GOT3 (cell line): ENCODE results near the gene SFXN5.

Source experiments
- DNase-seq: peaks from one replicate; lab custom pipeline; 2025; ENCODE audit warnings: mixed read lengths; lab: John Stamatoyannopoulos, UW

Gene SFXN5

GRCh38 chr2:72975017-72975416 is 96.5 kb downstream of the SFXN5 start:
- DNase-seq = no peak

DNA sequence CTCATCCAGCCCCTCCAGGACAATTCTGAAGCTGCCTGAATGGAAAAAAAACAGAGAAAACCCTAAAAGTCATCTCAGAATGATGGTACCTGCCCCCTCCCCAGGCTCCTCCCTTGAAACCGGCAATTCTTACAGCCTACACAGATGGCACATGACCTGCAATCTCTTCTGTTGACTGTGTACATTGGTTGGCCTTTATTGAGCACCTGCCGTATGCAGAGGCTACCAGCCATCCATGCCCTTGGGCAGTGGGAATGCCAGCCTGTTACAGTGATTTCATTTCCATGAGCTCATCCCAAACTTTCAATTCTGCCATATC is 97.1 kb downstream of the SFXN5 start:
- no peak for DNase-seq

GRCh38 chr2:72973566-72974435 is 97.7 kb downstream of the SFXN5 start:
- DNase-seq = no peak

DNA sequence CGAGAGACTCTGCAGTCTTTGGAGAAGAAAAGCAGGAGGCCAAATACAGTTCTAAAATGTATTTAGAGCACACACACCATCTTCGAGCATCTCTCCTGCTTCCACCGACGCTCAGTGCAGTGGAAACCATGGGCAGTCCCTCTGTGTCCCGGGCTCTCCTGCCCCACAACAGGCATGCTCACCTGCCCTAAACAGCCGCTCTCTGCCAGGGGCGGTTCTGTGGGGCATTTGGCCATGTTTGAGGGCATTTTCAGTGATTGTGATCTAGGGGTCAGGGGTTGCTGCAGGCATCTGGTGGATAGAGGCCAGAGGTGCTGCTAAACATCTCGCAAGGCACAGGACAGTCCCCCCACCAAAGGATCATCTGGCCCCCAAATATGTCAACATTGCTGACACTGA is 98.4 kb downstream of the SFXN5 start:
- DNase-seq = no peak

DNA sequence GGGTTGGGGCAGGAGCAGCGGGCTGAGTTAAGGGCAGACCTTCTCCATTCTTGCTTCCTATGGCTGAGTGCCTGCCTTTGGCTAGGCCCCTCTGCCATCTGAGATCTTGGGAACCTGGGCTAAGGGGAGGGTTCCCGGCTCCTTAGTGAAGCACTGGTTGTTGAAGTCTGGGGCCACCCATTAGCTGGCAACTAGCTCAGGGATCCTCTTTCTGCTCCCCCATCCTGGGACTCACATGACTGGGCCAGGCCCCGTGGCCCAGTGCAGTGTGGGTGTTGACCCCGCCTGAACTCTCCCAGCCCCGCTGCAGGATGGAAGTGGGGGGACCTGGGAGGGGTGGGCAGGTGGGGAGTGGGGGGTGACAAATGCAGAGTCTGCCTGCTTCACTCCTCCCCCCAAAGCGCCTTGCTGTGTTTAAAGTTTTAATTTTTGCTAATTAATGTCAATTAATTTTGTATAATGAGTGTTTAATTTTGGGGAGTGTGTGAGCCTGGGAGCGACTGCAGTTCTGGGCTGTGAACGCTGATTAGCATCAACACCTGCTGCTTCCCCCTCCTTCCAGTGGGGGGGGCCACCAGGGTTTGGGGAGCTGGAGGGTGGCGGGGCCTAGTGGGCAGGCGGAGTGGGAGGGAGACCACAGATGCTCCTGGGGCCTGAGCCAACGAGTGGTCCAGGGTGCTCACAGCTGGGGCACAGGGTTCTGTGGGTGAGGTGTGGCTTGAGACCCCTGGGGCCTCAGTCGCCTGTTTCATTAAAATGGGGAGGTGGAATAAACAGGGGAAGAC is 99.0 kb downstream of the SFXN5 start:
- DNase-seq = no peak

GRCh38 chr2:72971036-72971435 is 100.5 kb downstream of the SFXN5 start:
- DNase-seq = no peak

- no peak for DNase-seq
These were observed 101.8 kb downstream of the SFXN5 start for GRCh38 chr2:72969706-72970105.

DNA sequence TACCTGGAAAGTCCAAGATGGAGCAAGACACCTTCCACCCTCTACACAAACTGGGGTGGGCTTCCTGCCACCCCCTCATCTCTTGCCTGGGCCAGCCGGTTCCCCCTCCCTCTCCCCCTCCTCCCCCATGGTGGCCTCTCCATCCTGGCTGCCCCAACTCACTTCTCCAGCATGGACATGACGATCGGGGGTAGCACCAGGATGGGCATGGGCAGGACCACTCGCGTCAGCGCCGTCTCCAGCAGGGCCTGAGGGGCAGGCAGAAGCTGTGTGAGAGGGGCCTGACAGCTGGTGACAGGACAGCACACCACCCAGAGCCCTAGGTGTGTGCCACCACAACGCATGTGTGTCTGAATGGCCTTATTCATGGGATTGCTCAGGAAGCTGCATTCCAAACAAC is 103.2 kb downstream of the SFXN5 start:
- DNase-seq = no peak

GRCh38 chr2:72965770-72966450 is 105.6 kb downstream of the SFXN5 start:
- DNase-seq = no peak

DNA sequence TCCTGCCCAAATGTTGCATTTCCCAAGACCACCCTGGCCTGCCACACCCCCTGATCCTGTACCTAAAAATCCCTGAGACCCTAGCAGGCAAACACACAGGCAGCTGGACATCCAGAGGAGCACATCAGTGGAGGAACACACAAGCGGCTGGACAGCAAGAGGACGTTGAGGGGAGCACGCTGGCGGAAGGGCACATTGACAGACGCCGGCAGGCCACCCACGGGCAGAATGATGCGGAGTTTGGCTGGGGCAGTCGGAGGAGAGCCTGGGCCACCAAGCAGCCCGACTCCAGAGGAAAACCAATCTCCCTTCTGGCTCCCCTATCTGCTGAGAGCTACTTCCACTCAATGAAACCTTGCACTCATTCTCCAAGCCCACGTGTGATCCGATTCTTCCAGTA is 106.5 kb downstream of the SFXN5 start:
- DNase-seq = no peak

DNA sequence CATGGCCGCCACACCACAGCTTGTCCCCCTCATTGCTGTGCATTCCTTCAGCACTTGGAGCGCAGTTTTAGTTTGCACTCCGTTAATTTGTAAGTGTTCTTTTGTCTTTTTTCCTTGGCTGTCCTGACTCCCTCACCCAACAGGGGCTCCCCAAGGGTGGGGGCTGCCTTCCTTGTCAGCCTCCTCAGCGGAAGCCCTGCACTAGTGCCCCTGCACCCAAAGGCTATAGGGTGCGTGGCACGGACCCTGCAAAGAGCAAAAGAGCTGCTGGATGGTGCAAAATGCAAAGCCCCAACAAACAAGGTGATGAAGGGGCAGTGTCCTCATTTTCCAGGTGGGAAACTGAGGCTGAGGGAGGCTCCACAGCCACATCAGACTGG is 107.4 kb downstream of the SFXN5 start:
- no peak for DNase-seq

- no peak for DNase-seq
These were observed 107.9 kb downstream of the SFXN5 start for GRCh38 chr2:72963423-72964145.

DNA sequence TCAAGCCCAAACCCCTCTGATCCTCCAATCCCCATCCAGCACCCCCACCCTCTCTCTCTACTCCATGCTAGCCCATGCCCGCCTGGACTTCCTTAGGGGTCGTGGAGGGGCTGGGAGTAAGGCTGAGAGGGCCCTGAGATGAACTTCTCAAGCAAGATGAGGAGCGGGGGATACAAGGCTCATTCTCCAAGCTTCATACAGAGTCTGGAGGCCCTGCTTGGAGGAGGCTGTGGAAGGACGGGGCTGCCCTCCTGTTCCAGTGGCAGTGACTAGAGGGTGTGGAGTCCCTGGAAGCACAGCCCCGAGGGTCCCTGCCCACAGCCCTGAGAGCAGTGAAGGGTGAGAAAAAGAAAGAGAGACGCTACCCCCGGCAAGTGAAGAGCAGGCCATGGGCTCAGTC is 108.6 kb downstream of the SFXN5 start:
- DNase-seq = no peak

DNA sequence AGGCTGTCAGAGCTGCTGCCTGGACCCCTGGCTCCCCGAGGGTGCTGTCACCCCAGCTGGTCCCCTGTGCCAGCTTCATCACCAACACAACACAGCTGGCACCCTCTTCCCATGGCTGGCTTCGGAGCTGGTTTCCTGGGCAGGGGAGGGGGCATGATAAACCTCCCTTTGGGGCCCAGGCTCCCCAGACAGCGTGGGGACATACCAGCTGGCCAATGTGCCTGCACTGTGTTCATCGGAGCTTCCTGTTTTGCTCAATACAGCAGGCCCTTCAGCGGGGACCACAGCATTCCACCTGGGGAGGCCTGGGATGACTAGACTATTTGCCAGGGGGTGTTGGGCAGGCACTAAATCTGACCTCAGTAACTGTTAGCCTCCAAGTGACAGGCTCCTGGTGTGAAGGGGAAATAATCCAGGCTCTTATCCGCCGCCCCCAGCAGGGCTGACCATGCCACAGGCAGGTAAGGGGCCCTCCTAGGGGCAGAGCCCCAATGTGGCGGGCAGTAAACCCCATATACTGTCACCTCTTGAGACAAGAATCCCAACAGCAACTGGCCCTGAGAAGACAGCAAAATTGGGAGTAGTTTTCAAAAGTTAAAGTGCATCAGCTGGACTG is 109.6 kb downstream of the SFXN5 start:
- no peak for DNase-seq

DNA sequence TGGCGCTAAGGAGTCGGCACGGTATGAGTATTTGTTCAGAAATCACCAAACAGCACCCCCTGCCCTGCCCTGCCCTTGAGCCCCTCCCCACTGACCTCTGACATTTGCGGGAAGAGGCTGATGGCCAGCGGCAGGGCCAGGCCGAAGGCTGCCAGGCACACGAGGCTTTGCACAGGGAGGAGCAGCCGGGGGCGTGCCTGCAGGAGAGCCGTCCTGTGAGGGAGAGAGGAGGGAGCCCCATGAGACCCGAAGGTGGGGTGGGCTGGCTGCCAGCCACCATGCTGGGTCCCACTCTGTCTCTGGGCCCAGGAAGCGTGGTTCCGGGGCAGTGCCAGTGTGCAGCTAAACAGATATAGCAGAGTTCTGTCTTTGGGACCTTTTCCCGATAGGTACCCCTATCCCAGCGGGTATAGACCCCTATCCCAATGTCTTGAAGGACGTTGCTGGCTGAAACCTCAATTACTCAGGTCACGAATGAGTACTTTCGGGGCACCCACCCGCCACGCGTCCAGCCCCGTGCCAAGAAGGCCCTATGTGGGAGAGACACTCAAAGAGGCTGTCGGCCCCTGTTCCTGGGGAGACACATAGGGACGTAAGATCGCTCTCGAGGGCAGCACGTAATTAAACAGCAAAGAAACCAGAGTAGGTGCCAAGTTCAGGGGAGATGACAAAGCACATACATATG is 110.3 kb downstream of the SFXN5 start:
- DNase-seq = no peak

DNA sequence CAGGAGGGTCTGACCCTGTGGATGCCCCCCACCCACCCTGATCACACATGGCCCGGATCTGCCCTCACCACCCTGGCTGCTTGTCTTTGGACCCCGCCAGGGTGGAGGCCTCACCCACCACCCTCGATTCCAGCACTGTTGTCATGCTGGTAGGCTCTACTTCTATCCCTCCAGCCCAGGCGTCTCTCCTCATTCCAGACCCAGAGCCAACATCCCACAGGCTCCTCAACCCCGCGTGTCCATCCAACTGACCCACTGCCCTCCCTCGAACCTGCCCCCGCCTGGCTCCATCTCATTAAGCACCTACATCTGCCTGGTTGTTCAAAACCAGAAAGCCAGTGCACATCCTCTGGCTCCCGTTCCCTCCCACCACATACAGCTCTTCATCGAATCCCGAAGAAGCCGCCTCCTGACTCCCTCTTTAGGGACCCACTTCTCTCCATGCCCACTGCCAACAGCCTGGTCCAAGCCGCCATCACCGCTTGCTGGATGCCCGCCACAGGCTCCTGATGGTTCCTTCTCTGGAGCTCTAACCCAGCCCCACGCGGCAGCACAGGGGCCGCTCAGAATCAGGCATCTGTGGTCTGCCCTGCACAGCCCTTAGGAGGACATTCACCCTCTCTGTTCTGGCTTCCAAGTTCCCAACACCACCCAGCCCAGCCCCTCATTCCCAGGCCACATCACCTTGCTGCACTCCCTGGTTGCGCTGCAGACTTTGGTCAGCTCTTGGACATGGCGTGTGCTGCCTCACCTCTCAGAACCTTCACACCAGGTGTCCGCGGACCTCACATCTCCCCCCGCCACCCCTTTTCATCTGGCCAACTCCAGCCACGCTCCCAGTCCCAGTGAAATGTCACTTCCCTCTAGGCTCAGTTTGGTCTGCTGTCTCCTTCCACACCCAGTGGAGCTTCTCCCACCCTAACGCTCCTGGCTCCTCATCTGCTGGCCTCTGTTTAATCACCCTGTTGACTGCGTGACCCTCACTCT is 111.2 kb downstream of the SFXN5 start:
- DNase-seq = no peak

DNA sequence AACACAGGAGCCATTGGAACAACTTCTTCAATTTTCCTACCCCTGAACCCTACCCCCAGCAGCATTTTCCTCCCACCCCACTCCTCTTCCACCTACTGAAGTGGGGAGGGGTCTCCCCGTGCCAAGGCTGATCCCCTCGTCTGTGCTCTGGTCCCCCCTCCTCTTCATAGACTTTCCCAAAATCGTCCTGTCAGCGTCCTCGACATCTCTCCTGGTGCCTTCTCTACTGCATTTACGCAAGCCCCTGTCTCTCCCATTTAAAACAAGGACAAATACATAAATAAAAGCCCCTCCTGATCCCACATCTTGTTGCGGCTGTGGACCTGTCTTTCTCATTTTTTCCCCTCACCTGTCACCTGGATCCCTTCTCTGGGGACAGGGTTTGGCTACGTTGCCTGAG is 112.0 kb downstream of the SFXN5 start:
- DNase-seq = no peak

DNA sequence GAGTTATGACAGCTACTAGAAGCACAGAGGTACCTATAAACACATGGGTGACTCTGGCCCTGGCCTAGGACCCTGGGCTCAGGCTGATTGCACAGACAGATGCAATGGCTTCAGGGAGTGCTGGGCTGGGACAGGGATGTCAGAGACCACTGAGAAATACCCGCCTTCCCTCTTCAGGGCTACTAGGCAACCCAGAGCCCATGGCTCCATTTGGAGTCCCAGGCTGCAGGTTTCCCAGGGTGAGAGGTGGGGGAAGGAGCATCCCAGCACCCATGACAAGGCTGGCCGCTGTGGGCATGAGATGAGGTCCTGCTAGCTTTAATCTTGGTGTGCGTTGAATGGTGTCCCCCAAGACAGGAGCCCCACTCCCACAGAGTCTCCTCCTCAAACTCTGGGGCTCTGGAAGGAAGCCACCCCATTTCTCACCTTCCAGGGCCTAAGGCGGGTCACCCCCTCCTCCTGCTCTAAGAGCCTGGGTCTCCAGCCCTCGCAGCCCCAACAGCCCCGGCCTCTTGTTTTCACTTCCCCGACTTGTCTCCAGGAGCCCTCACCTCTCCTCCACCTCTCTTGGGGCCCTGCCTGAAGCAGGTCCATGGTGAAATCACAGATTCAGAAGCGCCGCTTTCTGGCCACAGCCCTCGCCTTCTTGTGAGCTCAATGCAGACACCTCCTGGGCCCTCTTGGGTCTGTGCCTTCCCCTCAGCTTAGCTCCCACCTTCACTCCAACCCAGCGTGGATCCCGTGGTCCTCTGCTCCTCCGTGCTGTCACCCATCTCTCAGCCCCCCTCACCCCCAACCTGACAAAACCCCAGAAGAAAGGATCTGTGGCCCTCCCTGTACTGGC is 112.7 kb downstream of the SFXN5 start:
- DNase-seq = no peak

DNA sequence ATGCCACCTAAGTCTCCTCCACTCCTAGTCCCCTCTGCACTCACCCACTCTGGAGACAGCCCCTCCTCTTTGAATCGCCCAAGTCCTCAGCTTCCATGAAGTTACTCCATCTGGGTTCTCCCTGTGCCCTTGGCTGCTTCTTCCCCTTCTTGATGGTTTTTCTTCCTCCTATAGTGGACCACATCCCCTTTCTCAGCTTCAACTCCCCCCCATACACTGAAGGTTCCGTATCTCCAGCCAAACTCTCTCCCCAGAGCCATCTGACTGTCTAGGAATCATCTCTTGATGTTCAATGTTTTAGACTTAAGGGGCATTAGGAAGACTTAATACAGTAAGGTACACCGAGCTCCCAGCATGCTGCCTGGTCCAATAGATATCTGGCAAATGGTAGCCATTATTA is 114.6 kb downstream of the SFXN5 start:
- no peak for DNase-seq
